SK-N-MC (cell line): ENCODE measurements around the gene SACS.

ENCODE experiments used
- DNase-seq: peaks from one replicate; pipeline ENCODE4 v3.0.0-alpha.2; 2011; ENCODE audit warnings: low read depth, low spot score
- H3K27ac ChIP-seq: fragments of 200-600 bp; sonication (generic); 2 replicates; pipeline ENCODE4 v1.5.1; 2016; ENCODE audit warnings: mixed run types
- H3K36me3 ChIP-seq: fragments of 200-600 bp; sonication (generic); 2 replicates; pipeline ENCODE4 v1.6.1; 2017; ENCODE audit warnings: antibody characterized with exemption, low read length, mixed read lengths; ENCODE audit not compliant: insufficient read depth
- H3K4me3 ChIP-seq: fragments of 200-600 bp; sonication (generic); 2 replicates; pipeline ENCODE4 v1.5.1; 2016
- H3K9ac ChIP-seq: fragments of 200-600 bp; sonication (generic); 2 replicates; pipeline ENCODE4 v1.8.0; 2017; ENCODE audit warnings: mixed run types, mixed read lengths; ENCODE audit not compliant: insufficient read length
- H3K9me3 ChIP-seq: fragments of 200-600 bp; sonication (generic); 2 replicates; pipeline ENCODE4 v1.6.1; 2017; ENCODE audit warnings: low read depth, mild to moderate bottlenecking, antibody characterized with exemption, low read length, moderate library complexity, mixed read lengths
- EZH2 ChIP-seq: fragments of 200-600 bp; sonication (generic); IDR thresholded peaks from one replicate; pipeline ENCODE4 v1.6.1; 2017; ENCODE audit warnings: antibody characterized with exemption
- FOXP2 ChIP-seq: optimal IDR thresholded peaks from 2 replicates; pipeline ENCODE3; 2011; ENCODE audit warnings: mild to moderate bottlenecking, moderate library complexity; ENCODE audit not compliant: insufficient read depth; ENCODE audit errors: extremely low read length, control extremely low read depth
- POLR2AphosphoS5 ChIP-seq: IDR thresholded peaks from 2 replicates; pipeline ENCODE4 v1.6.1; 2012; ENCODE audit warnings: mild to moderate bottlenecking, low read depth, low read length, borderline replicate concordance

The SACS gene

GRCh38 chr13:23433171-23434153 lies at the start of gene SACS:
Gene SACS, minus strand, starts transcription at chr13:23433702. Its CDS starts 22,463 bp downstream, at chr13:23411239.
- no peak within 1 kb of the TSS for H3K27ac ChIP-seq
- no peak for DNase-seq
- TF ChIP-seq FOXP2, result no peak
- no peak for TF ChIP-seq EZH2
- no peak for TF ChIP-seq POLR2AphosphoS5
- H3K4me3 ChIP-seq, result no peak within 1 kb of the TSS
- H3K36me3 ChIP-seq, result no peaks in the 10 kb centered on the region
- no peaks in the 10 kb centered on the region for H3K9me3 ChIP-seq
- H3K9ac ChIP-seq, result no peak within 1 kb of the TSS

GRCh38 chr13:23480324-23480723 lies 46.8 kb upstream of the SACS start:
- TF ChIP-seq FOXP2 (no peak), EZH2 (no peak), POLR2AphosphoS5 (no peak)
- H3K9me3 ChIP-seq, result no peaks in the 10 kb centered on the region; the same call in 1 of the 2 replicates
- no peak overlapping the region for H3K27ac ChIP-seq

GRCh38 chr13:23477101-23477500 lies 43.6 kb upstream of the SACS start:
- Histone ChIP-seq H3K9ac (no peak overlapping the region), H3K4me3 (no peak overlapping the region), H3K27ac (no peak overlapping the region), H3K9me3 (no peaks in the 10 kb centered on the region; the same call in 1 of the 2 replicates), H3K36me3 (no peaks in the 10 kb centered on the region)
- no peak for TF ChIP-seq POLR2AphosphoS5
- TF ChIP-seq EZH2, result no peak
- TF ChIP-seq FOXP2, result no peak
- DNase-seq, result no peak

More at GRCh38 chr13:23480324-23480723, 46.8 kb upstream of the SACS start:
- H3K4me3 ChIP-seq, result no peak overlapping the region
- H3K36me3 ChIP-seq, result no peaks in the 10 kb centered on the region
- H3K9ac ChIP-seq, result no peak overlapping the region
- no peak for DNase-seq

- H3K36me3 ChIP-seq, result no peaks in the 10 kb centered on the region
- H3K27ac ChIP-seq, result no peak overlapping the region
- TF ChIP-seq FOXP2 (no peak), EZH2 (no peak), POLR2AphosphoS5 (no peak)
- no peak overlapping the region for H3K4me3 ChIP-seq
- DNase-seq, result no peak
- H3K9ac ChIP-seq, result no peak overlapping the region
- no peaks in the 10 kb centered on the region for H3K9me3 ChIP-seq
These were observed 39.7 kb upstream of the SACS start for GRCh38 chr13:23473221-23473620.

- Histone ChIP-seq H3K9me3 (no peaks in the 10 kb centered on the region), H3K9ac (no peak overlapping the region), H3K27ac (no peak overlapping the region), H3K4me3 (no peak overlapping the region), H3K36me3 (no peaks in the 10 kb centered on the region)
- TF ChIP-seq EZH2, result no peak
- TF ChIP-seq POLR2AphosphoS5, result no peak
- TF ChIP-seq FOXP2, result no peak
- DNase-seq, result no peak
These were observed 38.7 kb upstream of the SACS start for GRCh38 chr13:23472189-23472588.

- TF ChIP-seq EZH2, result no peak
- TF ChIP-seq FOXP2, result no peak
- no peak for TF ChIP-seq POLR2AphosphoS5
- no peak overlapping the region for H3K27ac ChIP-seq
- no peak overlapping the region for H3K4me3 ChIP-seq
- H3K9ac ChIP-seq, result no peak overlapping the region
- no peak for DNase-seq
- no peaks in the 10 kb centered on the region for H3K36me3 ChIP-seq
- H3K9me3 ChIP-seq, result no peaks in the 10 kb centered on the region
These were observed 37.5 kb upstream of the SACS start for GRCh38 chr13:23470790-23471614.

- no peak for DNase-seq
- no peak overlapping the region for H3K4me3 ChIP-seq
These were observed 36.5 kb upstream of the SACS start for GRCh38 chr13:23469951-23470421.

GRCh38 chr13:23468811-23469210 lies 35.3 kb upstream of the SACS start:
- H3K27ac ChIP-seq, result no peak overlapping the region

More at GRCh38 chr13:23469951-23470421, 36.5 kb upstream of the SACS start:
- Histone ChIP-seq H3K9ac (no peak overlapping the region), H3K27ac (no peak overlapping the region), H3K9me3 (no peaks in the 10 kb centered on the region), H3K36me3 (no peaks in the 10 kb centered on the region)
- TF ChIP-seq POLR2AphosphoS5 (no peak), EZH2 (no peak), FOXP2 (no peak)

More at GRCh38 chr13:23468811-23469210, 35.3 kb upstream of the SACS start:
- no peak overlapping the region for H3K4me3 ChIP-seq
- no peaks in the 10 kb centered on the region for H3K9me3 ChIP-seq
- H3K9ac ChIP-seq, result no peak overlapping the region
- DNase-seq, result no peak
- no peaks in the 10 kb centered on the region for H3K36me3 ChIP-seq
- no peak for TF ChIP-seq POLR2AphosphoS5
- no peak for TF ChIP-seq FOXP2
- TF ChIP-seq EZH2, result no peak
